Fibroblast of villous mesenchyme (primary cell): ENCODE measurements around the gene ST6GALNAC3. TPM values are rescaled to one million over a fixed set of nuclear protein-coding genes. Genes with fewer than 3 reads are reported as not detected.

Source experiments
- DNase-seq: peaks from one replicate; pipeline ENCODE4 v3.0.0-alpha.2; 2010; ENCODE audit warnings: low read depth
- H3K4me3 ChIP-seq: 2 replicates; pipeline ENCODE4 v1.5.1; 2011; ENCODE audit warnings: low read depth, mild to moderate bottlenecking, low read length
- total RNA-seq: library from RNA; depleted of rRNA; stranded (reverse); fragments of >200 nt; gene quantifications from 2 replicates; pipeline ENCODE4 v1.2.3, GENCODE V29; 2012
- TF ChIP-seq, protein P1 (sequence below): IDR thresholded peaks from 2 replicates; pipeline ENCODE4 v1.5.1; 2012; ENCODE audit warnings: low read depth, mild to moderate bottlenecking, low read length; ENCODE audit not compliant: insufficient read depth

ST6GALNAC3 gene
- total RNA-seq, 1 donor, result 1.3 TPM

DNA sequence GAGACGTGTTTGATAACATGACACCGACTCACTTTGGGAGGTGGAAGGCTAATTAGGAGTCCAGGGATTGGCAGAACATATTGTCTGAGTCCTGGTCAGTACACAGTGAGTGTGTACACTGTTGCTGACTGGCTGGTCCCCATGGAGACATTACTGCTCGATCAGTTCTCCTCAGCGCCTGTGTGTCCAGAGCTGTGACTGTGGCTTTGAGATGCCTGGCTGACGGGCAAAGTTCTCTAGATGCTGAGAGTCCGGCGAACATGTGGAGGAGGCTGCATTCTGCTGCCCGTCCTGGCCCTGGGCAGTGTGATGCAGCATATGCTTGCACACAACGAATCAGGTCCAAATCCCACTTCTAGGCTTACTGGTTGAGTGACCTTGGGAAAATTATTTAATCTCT lies 512.7 kb downstream of the ST6GALNAC3 start:
- TF ChIP-seq, protein P1, sequence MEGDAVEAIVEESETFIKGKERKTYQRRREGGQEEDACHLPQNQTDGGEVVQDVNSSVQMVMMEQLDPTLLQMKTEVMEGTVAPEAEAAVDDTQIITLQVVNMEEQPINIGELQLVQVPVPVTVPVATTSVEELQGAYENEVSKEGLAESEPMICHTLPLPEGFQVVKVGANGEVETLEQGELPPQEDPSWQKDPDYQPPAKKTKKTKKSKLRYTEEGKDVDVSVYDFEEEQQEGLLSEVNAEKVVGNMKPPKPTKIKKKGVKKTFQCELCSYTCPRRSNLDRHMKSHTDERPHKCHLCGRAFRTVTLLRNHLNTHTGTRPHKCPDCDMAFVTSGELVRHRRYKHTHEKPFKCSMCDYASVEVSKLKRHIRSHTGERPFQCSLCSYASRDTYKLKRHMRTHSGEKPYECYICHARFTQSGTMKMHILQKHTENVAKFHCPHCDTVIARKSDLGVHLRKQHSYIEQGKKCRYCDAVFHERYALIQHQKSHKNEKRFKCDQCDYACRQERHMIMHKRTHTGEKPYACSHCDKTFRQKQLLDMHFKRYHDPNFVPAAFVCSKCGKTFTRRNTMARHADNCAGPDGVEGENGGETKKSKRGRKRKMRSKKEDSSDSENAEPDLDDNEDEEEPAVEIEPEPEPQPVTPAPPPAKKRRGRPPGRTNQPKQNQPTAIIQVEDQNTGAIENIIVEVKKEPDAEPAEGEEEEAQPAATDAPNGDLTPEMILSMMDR, result no peak

DNA sequence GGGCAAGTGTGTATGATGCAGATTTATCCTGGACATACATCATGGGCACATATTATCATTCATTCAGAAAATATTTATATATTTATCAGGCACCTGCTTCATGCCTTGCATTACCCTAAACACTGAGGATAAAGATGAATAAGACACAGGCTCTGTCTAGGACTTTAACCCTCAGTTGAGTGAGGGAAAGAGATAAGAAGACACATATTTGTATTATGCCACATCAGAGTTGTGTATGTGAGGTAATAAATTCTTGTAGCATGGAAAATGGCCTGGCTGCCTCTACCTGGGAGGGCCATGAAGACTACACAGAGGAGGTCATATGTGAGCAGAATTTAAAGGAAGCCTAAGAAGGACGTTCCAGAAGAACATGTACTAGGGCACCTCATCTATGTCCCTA lies 516.9 kb downstream of the ST6GALNAC3 start:
- TF ChIP-seq, protein P1, result no peak
- no peak for DNase-seq
- no peak overlapping the region for H3K4me3 ChIP-seq

More for the DNA sequence above, 512.7 kb downstream of the ST6GALNAC3 start:
- no peak for DNase-seq
- H3K4me3 ChIP-seq, result no peak overlapping the region

DNA sequence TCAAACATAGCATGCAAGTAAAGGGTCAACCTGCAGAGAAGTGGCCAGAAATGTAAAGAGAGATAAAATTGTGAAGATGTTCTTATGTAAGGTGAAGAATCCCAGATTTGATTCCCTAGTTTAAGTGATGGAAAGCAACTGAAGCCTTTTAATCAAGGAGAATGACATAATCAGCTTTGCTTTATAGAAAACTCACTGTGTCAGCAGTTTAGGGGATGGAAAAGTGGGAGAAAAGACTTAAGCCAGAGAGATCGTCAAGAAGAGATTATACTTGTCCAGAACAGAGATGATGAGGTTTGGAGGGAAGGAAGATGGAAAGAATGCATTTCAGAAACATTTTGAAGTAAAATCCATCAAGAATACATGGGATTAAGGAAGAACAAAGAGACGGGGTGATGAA lies 517.4 kb downstream of the ST6GALNAC3 start:
- TF ChIP-seq, protein P1, result no peak
- no peak for DNase-seq
- H3K4me3 ChIP-seq, result no peak overlapping the region

DNA sequence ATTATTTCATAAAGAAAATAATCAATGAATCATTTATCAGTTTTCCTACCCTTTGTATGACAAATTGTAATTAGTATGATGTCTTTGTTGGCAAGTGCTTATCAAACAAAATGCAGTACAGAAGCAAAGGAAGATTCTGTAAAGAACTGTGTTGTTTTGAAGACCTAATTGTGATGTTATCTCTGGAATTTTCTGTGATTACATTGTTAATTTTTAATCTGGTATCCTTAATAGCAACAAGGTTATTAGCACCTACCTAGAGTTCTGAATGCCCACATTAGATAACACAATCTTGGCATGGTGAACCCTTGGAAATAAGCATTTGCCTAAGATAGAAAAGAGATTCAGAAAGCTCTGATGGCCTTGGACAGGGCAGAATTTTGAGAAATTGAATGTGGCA lies 518.6 kb downstream of the ST6GALNAC3 start:
- TF ChIP-seq, protein P1, result no peak
- DNase-seq, result no peak
- no peak overlapping the region for H3K4me3 ChIP-seq

DNA sequence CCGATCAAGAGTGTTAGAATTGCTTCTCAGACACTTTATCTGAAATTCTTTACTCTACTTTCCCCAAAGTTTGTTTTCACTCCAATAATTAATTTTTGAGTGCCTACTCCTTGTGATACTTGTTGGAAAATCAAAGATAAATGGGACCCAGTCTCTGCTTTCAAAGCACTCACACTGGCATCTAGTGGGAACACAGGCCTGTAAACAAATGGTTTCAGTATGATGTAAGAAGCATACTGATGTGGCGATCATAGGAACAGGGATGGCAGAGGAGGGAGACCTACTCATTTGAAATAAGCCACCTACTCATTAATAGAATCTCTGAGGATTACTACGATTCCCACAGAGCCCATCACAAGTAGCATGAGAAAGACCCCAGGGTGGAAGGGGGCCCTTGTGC lies 519.1 kb downstream of the ST6GALNAC3 start:
- no peak for DNase-seq
- H3K4me3 ChIP-seq, result no peak overlapping the region

DNA sequence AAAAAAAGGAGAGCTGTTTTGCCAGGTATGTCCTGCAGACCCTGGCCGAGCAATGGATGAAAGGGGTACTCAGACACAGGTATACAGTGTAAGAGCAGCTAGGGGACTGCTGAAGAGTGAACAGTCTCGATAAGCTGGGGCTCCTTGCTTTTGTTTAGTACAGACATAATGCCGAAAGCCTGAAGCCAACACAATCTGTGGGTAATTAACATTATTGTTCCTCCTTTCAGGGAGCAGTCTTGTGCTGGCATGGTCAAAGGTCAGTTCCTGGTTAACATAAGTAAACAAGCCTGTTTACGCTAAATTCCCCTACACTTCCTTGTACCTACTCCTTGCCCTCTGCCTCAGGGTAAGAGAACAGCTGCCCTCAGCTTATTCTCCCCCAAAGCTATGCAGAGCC lies 520.5 kb downstream of the ST6GALNAC3 start:
- no peak for DNase-seq

More for the DNA sequence above, 519.1 kb downstream of the ST6GALNAC3 start:
- TF ChIP-seq, protein P1, result no peak

DNA sequence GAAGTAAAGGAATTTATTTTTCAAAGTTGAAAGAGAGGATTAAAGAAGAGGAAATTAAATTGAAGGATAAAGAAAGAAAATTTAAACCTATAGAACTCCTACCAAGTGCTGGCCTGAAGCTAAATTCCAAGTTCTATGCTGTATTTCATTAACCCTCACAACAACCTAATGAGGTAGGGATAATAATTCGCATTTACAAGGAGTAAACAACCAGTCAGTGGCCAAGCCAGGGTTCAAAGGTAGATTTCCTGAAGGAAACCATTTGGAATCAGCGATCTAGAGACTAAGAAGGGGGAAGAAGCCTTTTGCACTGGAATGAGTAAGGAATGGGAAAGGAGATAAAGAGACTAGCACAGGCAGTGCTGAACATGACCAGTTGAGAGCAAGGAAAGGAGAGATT lies 526.9 kb downstream of the ST6GALNAC3 start:
- no peak for DNase-seq
- TF ChIP-seq, protein P1, result no peak
- H3K4me3 ChIP-seq, result no peak overlapping the region

More for the DNA sequence above, 520.5 kb downstream of the ST6GALNAC3 start:
- TF ChIP-seq, protein P1, result no peak
- H3K4me3 ChIP-seq, result no peak overlapping the region
